SKM-1 (cell line): ENCODE results near the gene NOTCH3.

Experiments used
- DNase-seq: peaks from one replicate; lab custom pipeline; 2025; ENCODE audit not compliant: unreplicated experiment; lab: John Stamatoyannopoulos, UW

Gene NOTCH3

DNA sequence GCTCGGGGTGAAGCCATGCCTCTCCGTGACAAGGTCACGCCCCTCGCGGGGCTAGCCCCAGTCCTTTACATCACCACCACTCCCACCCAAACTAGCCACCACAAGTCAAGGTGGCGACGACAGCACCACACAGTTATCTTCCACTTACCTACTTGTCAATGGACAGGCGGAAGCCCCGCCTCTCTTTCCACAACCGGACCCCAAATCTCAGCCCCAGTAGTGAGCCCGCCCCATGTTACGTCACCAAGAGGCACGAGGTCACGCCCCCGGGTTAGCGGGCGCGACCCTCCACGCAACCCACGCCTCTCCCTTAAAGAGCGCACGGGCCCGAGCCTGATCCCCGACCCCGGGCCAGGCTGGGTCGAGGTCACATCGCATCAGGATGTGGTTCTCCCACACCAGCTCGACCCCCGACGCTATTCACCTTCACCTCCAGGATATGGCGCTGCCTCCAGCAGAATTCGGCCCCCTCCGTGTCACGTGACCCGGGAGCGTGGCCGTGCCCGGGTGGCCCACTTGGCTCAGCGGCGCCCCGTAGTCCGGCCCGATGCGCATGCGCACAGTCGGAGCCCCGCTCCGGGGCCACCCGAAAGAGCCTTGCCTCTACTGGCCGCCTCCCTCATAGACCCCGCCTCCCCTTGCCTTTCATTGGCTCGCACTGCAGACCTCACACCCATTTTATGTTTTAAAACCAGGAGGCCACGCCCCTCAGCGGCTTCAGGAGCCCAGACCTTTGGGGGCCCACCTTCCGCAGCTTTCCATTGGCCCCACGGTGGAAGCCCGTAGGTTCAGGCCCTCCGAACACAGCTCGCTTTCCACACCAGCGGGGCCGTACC is 75.3 kb downstream of the NOTCH3 start:
- peak; percentile 95 for DNase-seq

DNA sequence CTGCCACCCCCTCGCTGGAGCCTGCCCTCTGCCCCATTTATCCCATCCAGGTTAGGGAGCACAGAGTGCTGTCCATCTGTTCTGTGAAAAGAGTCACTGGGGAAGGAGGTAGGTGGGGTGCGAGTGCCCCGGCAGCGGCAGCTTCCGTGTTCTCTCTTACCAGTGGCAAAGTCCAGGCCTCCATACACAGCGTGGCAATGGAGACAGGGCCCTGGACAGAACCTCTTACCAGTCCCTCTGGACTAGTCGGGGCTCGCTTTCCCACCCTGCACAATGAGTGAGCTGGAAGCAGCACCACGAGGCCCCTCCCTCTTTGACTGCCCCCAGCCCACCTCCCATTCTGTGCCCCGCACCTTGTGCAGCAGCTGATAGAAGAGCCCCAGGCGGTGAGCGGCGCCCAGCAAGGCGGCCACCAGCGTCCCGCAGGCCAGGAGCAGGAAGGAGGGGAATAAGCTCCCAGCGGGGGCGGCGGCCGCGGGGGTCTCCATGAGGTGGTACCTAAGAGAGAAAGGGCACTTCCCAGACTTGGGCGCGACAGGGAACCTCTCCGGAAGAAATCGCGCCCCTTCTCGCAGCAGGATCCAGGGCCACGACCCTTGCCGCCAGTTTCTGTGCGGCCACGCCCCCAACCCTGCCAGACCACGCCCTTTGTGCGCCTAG is 76.1 kb downstream of the NOTCH3 start:
- DNase-seq = no peak

DNA sequence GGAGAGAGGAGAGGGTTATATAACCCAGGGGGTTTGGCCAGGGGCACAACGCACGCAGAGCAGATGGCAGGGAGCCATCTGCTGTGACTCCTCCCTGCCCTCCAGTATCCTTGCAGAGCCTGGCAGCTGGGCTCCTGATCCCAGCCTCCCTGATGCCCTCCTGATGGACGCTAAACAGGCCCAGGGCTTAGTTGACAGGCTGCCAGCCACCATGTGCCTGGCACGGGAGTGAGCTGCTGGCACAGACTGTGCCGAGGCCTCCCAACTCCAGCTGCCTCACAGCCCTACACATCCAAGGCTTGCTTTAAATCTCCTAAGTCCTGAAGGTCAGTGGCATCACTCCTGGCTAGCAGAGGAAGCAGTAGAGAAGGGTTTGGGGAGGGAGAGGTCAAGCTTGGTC is 76.9 kb downstream of the NOTCH3 start:
- no peak for DNase-seq

DNA sequence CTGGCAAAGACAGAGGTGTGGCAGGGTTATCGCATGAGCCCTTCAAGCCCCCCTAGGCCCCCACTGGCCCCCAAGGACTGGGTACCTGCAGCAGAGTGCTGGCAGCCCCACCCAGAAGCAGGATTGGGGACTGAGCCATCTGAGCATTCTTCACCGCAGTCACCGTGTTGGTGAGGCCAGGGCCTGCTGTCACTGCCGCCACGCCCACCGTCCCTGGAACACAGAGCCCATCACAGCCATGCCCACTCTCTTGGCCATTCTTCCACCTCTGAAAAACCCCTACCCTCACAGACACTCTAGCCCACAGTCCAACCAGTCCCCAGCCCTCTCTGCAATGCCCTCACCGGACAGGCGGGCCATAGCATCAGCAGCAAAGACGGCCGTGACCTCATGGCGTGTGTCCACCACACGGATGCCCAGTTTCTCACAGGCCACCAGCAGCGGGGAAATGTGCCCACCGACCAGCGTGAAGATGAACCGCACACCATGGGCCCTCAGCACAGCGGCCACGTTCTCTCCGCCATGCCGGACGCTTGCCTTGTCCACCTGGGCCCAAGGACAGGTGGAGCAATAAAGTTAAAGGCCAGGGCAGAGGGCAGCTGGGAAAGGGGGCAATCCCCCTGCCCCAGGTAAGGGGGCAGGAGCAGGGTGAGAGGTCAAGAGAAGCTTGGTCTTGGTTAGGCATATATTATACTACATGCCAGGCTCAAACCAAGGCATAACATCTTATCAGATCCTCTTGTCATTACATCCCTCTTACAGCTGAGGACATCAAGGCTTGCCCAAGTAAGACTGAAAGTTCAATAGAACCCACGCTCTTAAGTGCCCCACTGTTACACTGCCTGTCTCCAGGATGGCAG is 77.5 kb downstream of the NOTCH3 start:
- no peak for DNase-seq

DNA sequence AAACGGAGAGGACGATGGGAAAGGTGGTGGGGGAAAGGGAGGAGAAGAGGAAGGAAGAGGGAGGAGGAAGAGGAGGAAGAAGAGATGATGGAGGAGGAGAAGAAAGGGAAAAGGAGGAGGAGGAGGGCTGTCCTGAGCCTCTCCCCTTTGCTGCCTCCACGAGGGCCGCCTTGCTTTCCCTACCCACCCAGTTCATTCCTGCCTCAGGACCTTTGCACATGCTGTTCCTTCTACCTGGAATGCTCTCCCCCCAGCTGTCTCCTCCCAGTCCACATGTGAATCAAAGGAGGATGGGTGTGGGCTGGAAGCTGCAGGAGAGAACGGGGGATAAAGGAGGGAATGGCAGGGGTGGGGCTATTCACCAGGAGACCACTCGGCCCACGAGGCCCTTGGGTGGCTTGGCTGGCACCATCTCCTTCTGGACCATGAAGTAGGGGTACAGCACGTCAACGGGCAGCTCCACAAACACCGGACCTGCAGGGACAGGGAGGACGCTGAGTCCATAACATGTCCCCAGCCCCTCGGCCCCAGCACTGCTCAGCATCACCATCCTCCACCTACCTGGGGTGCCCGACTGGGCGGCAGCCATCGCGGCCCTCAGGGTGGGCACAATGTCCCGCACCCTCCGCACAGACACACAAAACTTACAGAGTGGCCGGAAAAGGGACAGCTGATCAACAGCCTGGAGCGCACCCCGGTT is 78.3 kb downstream of the NOTCH3 start:
- DNase-seq = no peak

DNA sequence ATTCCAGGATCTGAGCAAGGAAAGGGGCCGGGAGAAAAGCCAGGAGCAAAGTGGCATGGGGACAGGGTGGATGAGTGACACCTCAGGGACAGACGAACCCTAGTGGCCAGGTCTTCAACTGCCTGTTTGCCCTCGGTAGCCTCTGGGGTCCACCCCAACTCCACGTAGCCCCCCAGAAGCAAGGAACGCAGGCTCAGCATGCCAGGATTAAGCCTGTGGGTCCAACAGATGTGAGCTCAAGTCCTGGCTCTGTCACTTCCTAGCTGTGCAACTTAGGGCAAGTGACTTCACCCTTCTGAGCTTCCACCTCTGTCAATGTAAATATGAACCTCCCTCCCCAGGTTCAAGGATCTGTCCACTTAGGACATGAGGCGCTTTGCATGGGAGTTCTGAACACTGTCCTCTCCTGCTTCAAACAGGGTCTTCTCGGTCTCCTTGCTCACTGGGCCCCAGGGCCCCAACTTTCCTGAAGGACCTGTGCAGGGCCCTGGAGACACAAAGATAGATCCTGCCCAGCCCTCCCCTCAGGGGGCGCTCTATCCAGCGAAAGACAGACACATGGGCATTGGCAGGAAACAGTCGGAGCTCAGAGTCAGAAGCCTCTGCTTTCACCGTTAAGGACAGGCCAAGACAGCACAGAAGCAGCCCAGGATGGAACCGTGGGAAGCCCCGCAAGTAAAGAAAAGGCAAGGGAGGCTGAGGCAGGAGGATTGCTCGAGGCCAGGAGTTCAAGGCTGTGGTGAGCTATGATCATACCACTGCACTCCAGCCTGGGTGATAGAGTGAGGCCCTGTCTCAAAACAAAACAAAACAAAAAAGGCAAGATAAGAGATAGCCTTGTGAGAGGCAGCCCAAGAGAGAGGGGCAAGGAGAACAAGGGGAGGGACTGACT is 80.4 kb downstream of the NOTCH3 start:
- DNase-seq = no peak

DNA sequence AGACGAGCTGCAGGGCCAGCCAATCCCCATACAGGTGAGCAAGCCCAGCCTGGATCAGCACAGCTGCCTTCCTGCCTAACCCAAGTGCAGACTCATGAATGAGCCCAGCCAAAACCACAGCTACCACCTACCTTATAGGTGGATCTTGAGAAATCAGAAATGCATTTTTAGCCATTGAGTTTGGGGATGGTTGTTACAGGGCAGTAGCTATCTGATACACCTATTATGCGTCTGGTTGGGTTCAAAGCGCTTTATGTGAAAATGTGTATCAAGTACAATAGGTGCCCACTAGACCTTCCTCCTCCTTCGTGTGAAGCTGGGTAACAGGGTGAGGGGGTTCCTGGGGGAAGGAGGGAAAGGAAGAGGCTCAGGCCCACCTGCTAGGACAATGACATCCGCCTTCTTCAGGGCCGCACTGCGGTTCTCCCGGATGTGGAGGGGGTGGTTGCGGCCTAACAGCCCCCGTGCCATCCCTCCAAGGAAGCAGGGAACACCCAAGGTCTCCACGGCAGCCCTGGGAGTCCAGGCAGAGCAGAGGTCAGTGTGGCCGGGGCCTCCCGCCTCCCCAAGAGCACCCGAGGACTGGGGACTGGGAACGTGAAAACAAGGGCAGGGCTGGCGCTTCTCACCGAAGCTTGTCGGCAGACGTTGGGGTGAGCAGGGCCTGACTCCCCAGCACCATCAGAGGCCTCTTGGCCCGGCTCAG is 81.9 kb downstream of the NOTCH3 start:
- DNase-seq = no peak

DNA sequence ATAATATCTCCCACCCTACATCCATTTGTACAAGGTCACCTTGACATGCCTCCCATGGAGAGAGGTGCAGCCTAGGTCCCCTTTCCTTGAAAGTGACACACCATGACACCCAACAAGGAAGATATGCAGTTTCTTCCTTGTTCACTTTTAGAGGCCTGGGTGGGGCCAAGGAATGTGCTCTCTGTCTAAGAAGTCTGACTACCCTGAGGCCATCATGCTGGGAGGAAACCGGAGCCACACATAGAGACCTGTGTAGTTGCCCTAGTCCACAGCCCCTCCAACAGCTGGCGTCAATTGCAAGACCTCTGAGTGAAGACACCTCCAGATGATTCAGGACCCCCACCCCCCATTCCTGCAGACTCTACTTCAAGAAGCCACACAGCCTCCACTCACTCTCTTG is 82.5 kb downstream of the NOTCH3 start:
- DNase-seq = no peak

DNA sequence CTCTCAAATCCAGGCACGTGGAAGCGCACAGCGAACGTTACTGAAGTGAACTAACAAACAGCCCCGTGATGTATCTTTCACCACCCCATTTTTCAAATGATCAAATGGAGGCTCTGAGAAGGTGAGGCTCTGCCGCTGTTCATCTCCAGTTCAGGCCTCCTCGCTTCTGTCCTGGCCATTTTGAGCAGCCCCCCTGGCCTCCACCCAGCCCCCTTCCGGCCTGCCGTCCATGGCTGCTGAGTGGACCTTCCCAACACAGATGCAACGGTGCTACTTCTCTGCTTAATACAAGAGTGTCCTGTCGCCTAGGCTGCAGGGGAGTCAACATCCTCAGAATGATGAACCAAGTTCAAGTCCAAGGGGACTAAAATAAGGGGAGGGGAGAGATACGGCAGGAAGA is 83.9 kb downstream of the NOTCH3 start:
- no peak for DNase-seq

DNA sequence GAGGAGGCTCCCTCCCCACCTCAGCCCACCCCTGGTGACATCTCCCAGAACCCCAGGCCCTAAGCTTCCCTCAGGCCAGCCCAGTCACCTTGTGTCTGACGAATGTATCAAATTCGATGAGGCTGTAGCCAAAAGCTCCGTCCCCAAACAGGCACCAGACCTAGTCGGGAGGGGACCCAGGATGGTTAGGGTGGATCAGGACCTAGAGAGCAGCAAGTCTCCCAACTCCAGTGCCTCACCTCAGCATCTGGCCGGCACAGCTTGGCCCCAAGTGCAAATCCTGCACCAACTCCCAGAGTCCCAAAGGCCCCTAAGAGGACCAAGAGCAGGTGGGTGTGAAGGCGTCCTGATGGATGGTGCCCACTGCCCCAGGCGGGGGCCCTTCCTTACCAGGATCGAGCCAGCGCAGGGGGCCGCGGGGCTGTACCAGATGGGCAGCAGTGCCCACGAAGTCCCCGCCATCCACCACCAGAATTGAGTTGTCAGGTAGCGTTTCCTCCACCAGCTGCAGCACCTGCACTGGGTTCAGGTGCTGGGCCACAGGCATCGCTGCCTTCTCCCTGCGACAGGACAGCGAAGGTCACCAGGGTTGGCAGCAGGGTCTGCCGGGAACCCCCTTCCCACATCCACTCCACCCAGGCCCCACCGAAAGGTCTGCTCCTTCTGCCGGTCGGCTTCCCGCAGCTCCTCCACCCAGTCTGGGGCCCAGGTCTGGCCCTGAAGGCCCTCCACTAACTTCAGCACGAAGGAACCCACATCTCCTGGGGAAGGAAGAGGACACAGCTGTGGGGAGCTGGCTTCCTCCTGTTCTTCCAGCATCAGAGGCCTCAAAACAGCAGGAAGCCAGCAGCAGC is 84.8 kb downstream of the NOTCH3 start:
- no peak for DNase-seq

DNA sequence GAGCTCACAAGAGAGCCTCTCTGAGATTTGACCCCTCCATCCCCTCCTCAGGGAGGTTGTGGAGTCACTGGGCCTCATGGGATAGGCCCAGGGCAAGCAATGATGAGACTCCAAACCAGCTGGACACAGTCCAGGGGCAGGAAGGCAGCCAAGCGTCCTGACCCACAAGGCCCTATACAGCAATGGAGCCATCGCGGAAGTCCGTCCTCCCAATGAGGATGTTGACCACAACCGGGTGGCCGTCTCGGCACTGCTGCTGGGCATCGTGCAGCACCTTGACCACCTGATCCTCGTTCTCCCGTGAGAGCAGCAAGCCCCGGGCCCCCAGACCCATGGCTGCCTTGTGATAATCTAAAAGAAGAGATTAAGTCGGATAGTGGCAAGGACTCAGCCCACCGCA is 85.7 kb downstream of the NOTCH3 start:
- no peak for DNase-seq

DNA sequence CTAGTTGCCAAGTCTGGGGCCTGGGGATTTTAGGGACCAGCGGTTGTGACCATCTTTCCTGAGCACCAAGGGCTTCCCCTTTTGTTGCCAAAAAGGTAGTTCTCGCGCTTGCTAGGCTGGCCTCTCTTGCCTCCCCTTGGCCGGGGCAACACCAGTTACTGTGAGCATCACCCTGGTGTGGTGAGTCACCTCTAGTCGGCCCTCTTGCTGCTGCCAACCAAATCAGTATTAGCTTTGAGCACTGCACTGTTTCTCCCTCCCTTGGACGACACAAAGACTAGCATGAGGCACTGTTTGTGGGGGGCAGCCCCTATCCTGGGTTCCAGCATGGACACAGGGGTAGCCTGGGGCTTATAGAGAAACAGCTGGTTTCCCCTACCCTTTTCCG is 86.6 kb downstream of the NOTCH3 start:
- no peak for DNase-seq

DNA sequence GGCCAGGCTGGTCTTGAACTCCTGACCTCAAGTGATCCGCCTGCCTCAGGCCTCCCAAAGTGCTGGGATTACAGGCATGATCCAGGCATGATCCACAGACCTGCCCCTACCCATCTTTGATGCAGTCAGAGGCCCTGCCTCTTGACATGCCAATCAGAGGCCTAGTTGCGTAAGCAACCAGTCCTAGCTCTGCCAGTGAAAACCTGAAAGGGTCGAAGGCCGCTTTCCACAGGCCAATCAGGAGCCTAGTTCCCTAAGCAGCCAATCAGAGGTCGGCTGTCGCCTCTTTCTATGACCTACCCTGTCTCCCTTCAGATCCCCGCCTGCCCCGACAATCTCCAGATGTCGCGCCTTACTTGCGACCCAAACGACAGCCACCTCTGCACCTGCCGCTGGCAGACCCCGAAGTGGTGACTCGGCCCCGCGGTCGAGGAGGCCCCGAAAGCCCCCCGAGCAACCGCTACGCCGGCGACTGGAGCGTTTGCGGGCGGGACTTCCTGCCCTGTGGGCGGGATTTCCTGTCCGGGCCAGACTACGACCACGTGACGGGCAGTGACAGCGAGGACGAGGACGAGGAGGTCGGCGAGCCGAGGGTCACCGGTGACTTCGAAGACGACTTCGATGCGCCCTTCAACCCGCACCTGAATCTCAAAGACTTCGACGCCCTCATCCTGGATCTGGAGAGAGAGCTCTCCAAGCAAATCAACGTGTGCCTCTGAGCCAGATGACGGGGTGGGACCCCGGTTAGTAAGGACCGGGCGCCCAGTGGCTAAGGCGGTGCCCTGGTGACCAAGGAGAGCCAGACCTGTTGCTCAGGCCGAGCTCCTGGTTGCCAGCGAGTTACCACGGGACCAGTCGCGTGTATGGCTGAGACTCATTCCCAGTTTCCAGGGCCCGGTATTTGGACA is 87.3 kb downstream of the NOTCH3 start:
- no peak for DNase-seq

DNA sequence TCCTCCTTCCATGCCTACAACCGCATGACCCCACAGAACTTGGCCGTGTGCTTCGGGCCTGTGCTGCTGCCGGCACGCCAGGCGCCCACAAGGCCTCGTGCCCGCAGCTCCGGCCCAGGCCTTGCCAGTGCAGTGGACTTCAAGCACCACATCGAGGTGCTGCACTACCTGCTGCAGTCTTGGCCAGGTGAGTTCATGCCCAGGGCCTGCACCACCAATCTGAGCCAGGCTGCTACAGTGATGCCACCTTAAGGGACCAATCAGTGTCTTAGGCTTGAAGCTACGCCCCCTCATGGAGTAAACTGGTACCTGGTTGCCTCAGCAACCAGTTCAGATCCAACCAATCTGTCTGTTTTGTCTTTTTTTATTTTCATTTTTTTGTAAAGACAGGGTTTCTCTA is 88.4 kb downstream of the NOTCH3 start:
- DNase-seq = no peak

DNA sequence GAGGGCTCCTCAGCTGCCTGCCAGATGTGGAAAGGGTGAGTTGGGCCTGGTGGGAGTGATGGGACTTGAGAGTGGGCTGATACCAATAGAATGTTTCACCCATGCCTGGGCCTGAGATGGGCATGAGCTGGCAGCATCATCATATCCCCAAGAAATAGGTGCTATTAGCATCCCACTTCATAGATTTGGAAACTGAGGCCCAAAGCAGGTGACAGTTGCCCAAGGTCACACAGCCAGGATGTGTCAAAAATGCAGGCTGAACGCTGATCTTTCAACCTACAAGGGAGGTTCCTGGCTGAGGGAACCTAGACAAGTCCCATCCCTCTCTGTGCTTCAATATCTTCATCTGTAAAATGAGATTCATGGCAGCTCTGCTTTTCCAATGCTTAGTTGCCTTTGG is 89.0 kb downstream of the NOTCH3 start:
- no peak for DNase-seq

DNA sequence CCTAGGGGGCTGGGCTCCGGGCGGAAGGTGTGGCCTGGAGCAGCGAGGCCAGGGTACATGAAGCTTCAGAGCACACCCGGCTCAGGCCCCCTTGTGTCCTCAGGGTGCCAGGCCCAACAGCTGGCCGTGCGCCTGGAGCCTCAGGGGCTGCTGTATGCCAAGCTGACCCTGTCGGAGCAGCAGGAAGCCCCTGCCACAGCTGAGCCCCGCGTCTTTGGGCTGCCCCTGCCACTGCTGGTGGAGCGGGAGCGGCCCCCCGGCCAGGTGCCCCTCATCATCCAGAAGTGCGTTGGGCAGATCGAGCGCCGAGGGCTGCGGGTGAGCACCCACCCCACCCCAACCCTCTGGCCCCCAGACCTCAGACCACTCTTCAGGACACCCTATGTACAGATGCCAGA is 90.4 kb downstream of the NOTCH3 start:
- DNase-seq = no peak

DNA sequence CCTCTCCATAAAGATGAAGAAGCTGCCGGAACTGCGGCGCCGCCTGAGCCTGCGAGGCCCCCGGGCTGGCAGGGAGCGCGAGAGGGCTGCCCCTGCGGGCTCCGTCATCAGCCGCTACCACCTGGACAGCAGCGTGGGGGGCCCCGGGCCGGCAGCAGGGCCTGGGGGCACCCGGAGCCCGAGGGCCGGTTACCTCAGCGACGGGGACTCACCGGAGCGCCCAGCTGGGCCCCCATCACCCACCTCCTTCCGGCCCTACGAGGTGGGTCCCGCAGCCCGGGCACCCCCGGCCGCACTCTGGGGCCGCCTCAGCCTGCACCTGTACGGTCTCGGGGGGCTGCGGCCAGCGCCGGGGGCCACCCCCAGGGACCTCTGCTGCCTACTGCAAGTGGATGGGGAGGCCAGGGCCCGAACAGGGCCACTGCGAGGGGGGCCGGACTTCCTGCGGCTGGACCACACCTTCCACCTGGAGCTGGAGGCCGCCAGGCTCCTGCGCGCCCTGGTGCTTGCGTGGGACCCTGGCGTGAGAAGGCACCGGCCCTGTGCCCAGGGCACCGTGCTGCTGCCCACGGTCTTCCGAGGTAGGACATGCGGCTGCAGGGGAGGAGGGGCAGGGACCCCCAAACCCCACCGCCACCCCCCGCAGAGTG is 90.9 kb downstream of the NOTCH3 start:
- DNase-seq = no peak
